NCI-H345 treated with DMSO at 0.1 percent for 48 hours (cell line): ENCODE measurements around the gene LIPE.
A peak's percentile ranks its signal among the peaks of the same experiment; 100 is the strongest.
"Not testable (repeated sequence)": the region's sequence is repeated elsewhere in the genome, so short reads cannot be mapped to it uniquely, and the experiment has no call there.

ENCODE experiments used
- DNase-seq: peaks from one replicate; lab custom pipeline; 2025; ENCODE audit not compliant: unreplicated experiment; lab: John Stamatoyannopoulos, UW

LIPE gene

DNA sequence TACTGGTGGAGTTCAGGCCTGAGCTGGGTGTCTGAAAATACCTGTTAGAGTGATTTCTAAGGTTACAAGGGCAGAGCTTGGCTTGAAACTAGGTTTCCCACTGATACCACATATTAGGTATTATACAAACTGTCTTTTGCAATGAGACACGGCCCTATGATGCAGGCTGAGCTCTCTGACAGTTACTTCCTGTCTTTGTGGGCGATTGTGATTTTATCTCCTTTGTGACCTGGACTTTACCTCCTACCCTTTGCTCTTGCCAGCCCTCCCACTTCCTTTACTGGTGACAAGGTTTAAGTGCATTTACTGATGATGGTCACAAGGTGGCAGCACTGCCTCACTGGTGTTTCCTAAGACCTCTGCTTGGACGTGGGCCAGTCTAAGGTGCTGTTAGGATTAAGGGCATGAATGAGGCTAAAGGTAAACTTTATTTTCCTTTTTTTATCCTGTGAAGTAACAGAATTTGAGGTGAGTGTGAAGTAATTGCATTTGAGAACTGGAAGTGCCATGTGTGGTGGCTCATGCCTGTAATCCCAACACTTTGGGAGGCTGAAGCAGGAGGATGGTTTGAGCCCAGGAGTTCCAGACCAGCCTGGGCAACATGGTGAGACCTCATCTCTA is 23.2 kb upstream of the LIPE start:
- DNase-seq: peak; percentile 67

DNA sequence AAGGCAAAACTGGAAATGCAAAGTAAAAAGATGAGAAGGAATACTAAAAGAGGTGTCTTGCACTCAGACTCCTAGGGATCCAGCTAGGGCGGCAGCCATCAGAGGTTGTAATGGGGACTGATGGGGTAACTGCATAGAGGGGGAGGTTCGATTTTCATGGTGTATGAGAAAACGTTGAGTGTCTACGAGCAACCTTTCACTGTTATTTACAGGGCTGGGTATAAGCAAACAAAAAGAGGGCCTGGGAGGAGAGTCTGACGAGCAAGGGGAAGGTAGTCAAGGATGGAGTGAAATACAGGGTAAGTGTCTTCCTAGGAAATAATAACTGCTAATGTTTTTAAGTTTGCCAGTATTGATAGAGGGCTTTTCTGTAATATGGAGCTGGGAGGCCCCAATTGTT is 21.1 kb upstream of the LIPE start:
- DNase-seq: not testable (repeated sequence)

DNA sequence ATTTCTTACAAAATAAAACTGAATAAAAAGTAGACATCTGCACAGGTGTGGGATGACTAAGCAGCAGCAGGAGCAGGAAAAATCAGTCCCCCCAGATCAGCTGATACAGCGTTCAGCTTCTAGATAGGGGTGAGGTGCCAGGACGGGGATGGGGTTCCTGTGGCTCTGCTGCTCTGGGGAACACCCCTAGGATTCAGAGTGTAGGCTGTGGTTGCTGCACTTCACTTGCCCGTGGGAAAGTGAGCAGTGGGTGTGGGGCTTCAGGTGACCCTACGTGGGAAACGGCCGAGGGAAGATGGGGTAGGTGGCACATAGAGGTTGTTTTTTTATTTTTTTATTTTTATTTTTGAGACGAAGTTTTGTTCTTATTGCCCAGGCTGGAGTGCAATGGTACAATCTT is 18.8 kb upstream of the LIPE start:
- DNase-seq: no peak

DNA sequence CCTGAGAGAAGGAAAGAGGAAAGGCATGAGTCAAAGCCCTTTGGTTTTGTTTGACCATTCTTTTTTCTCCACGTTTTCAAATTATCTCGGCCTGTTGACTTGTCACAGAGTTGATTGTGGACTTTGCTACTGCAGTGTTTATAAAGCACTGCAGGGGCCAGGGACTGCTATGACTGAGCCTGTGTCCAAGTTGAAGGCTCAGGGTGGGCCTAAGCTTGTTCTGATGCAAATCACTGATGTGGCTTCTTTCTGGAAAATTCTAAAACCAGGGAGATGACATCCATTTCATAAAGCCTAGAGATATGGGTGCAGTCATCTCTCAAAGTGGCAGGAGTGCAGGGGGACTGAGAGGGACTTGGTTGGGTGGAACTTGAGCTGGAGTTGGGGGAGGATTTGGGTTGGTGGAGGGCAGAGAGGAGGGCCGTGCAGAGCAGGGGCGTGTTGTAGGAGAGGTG is 16.8 kb upstream of the LIPE start:
- peak; percentile 32 for DNase-seq

DNA sequence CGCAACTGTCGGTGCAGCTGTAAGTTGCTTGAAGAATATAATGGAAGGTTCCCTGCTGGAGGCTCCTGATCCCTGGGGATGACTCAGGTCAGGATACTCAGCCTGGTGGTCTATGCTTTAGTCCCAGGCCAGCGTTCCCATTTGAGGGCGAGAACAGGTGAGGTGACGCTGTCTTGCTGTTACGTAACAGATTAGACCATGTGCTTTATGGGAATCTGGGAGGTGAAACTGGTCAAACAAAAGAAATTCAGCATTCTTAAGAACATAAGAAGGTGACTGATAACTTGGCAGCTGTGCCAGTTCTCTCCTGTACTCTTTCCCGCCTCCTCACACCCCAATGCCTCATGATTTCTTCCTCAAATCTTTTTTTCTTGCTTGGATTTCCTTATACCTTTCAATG is 15.6 kb upstream of the LIPE start, which contains the start of gene CXCL17:
Gene CXCL17, minus strand, starts transcription at position 114 of the 400 bp plus-strand sequence. CDS start 114 bp downstream, outside the sequence.
- DNase-seq: no peak

DNA sequence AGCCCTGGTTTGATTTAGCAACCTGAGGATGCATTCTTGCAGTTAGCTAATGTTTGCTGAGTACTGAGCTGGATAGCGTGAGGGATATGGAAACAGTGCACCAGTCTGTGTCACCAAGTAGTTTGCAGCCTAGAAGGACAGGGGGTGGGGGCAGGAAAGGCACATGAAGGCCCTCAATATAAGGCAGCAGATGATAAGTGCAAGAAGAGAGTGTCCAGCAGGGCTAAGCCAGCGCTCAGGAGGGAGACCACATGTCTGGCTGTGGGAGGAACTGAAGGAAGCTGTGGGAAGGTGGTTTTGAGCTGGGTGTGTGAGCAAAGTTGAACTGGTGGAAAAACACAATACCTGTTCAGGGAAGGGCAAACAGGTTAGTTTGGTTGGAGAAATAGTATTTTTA is 13.9 kb upstream of the LIPE start:
- DNase-seq: no peak

DNA sequence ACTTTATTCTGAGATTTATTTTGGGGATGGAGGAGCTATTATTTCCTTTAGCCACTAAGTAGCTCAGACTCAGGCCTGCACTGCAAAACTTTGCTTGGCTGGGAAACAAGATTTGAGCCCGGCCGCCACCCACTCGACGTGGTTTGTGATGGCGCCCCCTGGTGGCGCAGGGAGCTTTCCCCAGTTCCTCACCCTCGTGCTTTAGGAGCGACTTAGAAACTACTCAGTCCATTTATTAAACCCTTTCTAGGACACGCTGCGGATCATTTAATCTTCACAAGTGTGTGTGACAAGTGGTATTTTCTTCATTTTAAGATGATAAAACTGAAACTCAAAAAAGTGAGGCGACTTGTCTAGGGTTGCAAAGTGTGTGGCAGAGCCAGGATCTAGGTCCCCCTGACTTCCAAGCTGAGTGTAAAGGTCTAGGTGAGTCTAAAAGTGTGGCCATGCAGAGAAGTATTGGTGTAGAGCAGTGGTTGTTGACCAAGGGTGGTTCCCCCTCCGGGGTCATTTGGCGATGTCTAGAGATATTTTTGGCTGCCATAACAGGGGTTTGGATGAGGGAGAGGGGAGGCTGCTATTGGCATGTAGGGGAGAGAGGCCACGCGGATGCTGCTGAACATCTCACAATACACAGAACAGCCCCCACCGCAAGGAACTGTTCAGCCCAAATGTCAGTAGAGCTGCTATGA is 13.3 kb upstream of the LIPE start:
- no peak for DNase-seq

DNA sequence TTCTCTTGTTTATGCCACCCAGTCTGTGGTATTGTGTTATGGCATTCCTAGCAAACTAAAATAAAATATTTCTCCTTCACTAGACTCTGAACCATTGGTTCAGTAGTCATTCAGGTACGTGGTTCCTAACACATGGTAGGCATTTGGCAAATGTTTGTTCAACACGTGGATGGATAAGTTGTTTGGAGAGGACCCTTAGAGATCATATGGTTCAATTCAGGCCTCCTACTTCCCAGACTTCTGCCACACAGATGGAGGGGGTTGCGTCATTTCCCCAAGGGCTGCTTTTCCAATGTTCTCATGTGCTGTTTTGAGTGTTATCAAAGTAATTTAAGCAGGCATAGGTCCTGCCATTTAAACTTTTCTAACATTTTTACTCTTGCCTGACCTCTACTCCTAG is 8.8 kb upstream of the LIPE start:
- no peak for DNase-seq

DNA sequence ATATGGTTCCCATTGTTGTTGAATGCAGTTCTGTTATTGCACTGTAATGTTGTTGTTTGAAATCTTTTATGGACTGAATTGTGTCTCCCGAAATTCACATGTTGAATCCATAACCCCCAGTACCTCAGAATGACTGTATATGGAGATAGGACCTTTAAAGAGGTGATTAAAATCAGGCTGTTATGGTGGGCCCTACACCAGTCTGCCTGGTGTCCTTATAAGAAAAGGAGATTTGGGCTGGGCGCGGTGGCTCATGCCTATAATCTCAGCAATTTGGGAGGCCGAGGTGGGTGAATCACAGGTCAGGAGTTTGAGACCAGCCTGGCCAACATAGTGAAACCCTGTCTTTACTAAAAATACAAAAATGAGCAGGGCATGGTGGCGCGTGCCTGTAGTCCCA is 8.1 kb upstream of the LIPE start:
- DNase-seq: no peak

DNA sequence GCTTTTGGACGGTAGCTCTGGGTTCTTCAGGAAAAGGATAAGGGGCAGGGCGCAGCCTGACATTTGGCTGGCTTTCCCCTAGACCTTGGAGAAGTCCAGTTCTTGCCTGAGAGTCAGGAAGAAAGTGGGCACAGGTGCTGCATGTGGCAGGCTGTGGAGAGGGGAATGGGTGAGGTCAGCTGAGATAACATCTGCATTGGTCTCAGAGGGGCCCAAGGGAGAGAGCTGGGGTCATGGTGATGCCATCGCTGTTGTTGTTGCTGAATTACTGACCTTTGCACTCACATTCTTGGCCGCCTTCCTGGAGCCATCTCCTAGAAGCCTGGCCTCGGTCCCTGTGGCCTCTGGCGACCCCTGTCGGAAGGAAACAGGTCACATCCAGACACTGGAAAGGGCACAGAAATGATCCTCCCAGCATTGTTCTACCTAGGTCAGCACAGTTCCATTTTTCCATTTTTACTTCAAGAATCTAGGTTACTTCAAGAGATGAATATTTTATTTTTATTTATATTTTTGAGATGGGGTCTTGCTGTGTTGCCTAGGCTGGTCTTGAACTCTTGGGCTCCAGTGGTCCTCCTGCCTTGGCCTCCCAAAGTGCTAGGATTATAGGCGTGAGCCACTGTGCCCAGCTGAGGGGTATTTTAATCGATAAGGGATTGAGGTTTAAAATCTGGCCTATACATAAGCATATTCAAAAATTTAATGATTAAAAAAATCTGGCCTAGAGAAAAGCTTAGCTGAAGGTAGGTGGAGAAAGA is 6.5 kb upstream of the LIPE start:
- DNase-seq: no peak

DNA sequence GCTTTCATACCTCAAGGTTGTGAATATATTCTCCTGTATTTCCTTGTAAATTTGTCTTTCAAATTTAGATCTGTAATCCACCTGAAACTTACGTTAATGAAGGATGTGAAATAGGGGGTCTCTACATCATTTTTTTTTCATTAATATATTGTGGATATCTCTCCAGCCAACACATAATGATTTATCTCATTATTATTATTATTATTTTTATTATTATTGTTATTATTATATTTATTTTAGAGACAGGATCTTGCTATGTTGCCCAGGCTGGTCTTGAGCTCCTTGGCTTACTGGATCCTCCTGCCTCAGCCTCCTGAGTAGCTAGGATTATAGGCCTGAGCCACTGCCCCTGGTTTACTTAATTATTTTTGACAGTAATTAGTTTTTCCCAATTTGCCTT is 4.3 kb upstream of the LIPE start:
- DNase-seq: no peak

DNA sequence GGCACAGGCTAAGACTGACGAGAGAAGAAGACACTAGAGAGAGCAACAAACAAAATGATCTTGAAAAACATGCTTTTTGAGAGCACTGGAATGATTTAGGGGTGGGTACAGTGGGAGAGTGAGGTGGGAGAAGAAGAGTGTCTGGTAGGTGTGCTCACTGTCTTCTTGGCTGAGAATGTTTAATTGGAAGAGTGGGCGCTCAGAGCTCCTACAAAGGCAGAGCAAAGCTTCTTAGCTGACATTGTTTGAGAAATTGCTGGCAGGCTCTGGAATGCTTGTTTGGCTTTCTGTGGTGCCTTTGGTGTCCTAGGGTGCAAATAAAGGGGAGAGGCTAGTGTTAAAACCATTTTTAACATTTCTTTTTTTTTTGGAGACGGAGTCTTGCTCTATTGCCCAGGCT is 1.5 kb upstream of the LIPE start:
- no peak for DNase-seq

DNA sequence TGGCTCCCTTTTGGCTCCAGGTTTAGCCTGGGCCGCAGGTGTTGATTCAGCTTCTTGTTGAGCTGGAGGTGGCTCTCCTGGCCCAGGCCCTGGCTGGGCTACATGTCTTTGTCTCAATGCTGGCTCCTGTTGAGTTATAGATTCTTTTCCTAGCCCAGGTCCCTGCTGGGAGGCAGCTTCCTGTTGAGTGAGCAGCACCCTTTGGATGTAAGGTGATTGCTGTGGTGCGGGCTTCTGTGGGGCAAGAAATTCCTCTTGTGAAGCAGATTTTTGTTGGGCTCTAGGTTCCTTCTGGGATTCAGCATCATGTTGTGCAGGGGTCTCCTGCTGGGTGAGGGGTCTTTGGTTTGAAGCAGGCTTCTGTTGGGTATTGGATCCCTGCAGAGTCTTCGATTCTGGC is 545 bp downstream of the LIPE start:
- peak; percentile 79 for DNase-seq

DNA sequence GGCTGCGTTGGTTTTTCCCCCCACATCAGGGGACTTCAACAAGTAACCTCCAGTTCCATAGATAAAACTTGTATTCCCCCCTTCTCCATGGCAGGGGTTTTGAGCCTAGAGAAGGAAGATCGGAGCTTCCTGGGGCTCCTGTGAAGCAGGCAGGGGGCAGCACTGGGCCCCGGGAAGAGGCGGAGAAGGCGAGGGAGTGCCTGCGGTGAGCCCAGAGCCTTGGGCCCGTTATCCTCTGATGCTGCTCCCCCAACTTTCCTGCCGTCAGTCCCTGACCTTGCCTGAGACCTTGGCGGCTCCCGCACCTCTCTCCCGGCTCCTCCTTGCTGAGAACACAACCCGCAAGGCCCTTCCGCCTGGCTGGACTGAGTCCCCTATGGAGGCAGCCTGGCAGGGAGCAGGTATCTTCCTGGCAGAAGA is 2.5 kb downstream of the LIPE start:
- no peak for DNase-seq

DNA sequence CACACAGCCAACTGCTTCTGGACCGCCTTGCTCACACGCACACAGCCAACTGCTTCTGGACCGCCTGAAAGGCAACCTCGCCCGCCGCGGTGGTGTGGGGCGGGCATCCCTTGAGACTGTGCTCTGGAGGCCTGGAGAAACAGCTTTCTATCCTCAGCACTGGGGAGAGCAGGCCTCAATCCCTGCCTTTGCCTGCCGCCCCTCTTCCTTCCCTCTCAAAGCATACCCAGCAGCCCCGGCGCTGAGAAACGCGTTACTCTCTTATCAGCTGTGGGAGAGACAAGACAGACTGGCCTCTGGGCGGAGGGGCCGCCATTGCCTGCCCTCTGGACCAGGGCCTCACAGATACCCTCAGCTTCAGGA is 2.9 kb downstream of the LIPE start:
- DNase-seq: no peak

DNA sequence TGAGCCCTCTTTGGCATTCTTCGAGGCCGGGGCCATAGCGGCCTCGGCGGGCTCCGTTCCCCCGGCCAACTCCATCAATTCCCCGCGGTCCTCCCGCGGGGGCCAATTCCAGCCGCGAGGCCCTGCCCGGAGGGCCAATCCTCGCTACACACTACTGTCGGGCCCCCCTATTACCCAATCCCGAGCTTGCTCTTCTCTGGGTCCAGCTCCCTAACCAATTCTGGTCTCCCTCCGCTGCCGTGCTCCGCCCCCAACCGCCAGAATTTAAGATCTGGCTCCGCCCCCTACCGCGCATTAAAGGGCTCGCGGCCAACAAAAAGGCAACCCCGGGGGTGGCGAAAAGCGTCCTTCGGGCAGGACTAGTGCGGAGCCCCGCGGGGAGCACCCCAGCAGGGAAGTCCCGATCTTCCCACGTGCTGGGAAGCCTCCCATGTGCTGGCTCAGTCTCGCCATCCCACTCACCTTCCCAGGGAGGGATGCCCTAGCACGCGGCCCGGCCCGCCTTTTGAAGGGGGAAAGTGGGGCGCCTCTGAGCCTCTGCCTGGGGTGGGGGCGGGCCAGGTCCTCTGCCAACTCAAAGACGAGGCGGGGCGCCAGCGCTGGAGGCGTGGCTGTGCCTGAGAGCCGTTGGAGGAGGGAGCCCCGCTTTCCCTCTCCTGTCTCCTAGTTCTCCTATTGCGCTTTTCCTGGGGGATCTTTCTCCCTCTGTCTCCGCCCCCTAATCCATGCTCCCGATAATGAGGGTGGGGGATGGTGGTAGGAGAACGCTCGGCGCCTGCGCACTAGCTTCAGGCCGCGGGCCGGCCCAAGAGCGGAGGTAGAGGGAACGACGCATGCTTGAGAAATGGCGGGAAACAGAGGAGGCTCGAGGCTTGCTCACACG is 3.5 kb downstream of the LIPE start:
- peak; percentile 52 for DNase-seq

DNA sequence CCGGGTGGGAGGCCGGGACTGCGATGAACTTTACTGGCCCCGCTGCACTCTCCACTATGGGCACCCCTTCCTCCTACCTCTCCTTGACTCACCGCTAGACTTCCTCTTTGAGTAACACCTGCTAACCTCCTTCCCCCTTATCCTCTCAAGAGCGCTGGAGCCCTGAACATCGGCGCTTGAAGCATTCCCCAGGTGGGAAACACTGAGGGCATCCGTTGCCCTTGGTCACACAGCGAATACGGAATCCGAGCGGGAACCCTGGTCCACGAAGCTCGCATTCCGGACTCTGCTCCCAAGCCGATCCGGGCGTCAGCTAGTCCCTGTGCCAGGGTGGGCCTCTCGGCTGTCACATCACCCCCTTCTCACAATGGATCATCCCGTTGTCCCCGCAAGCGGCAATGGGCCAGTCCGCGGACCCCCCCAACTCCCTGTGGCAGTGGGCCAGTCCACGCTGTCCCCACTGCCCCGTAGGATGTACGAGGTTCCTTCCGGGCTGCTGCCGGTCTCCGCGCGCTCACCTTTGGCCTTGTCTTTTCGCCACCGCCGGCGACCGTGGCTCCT is 4.2 kb downstream of the LIPE start:
- no peak for DNase-seq

DNA sequence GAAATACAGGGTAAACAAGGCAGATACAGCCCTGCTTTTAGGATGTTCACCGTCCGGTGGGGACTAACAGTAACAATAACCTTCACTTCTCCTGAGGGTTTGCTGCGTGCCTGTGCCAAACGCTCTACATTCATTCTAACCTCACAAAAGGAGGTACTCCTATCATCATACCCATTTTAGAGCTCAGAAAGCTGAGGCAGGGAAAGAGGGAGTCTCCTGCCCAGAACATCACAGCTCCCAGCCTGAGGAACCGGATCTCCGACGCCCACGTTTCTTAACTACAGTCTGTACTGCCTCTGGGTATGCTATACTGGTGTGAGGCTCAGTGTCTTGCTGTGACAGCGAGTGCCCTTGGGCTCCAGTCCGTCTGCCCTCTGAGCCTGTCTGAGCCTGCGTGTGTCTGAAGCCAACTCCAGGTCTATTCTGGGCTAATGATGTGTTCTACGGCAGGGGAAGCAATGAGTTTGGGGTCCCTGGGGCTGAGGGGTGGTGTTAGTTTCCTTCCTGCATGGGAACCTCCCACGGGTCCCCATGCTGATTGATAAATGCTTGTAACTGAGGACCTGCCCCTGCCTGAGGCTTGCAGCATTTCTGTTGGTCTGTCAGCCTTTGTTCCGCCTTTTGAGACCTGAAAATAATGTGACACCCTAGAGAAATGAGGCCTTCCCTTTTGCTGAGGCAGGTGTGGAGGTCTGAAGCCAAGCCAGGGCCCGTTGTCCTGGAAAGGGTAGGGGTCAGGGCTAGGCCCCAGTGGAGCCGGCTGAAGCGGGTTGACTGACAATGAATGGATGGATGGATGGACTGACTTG is 4.9 kb downstream of the LIPE start:
- DNase-seq: no peak

DNA sequence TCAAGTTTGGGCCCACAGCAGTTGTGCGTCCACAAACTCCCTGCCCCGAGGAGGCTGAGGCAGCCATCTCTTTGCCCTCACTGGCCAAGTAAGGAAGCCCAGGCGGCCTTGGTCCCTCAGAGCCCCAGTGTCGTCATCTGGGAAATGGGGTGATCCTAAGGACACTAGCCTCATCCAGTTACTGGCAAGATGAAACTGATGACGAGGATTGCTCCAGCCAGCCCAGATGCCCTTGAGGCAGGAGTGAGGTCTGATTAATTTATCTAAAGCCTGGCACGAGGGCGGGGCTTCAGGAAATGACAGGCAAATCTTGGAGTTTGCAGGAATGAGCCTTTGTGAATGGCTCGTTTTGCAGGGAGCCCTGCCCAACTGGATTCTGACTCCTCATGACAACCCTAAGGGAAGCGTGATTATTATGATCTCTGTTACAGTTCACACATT is 5.6 kb downstream of the LIPE start:
- DNase-seq: no peak

DNA sequence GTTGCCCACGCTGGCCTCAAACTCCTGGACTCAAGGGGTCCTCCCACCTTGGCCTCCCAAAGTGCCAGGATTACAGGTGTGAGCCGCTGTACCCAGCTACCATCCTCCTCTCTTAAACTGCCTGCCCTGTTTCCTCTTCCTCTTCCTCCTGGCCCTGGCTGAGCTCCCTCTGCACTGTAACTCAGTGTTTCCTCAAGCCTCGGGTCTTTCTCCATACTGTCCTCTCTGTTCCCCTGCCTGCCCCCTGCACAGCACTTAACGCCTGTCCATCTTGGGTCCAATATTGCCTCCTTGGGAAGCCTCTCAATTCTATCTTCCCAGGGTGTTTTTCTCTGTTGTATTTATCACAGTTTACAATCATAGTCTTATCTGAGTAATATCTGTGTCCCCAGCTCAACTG is 6.1 kb downstream of the LIPE start:
- no peak for DNase-seq
